HepG2 (cell line): ENCODE data around the gene LMNA. TPM values are rescaled to one million over a fixed set of nuclear protein-coding genes. Genes with fewer than 3 reads are reported as not detected.

ENCODE experiments used
- AGO2 ChIP-seq: fragments of 200-400 bp; formaldehyde crosslinking; optimal IDR thresholded peaks from 2 replicates; pipeline ENCODE3; 2017; ENCODE audit warnings: mild to moderate bottlenecking, low read depth, low read length, moderate library complexity
- ARID3A ChIP-seq: IDR thresholded peaks from 2 replicates; pipeline ENCODE4 v1.6.1; 2012; ENCODE audit warnings: low read depth, low read length, improper control_type of control experiment
- ARID5B ChIP-seq: IDR thresholded peaks from 2 replicates; pipeline ENCODE4 v1.4.0; 2020; ENCODE audit warnings: mild to moderate bottlenecking, missing genetic modification reagents
- ATF3 ChIP-seq: sonication (generic); formaldehyde crosslinking; IDR thresholded peaks from 2 replicates; pipeline ENCODE4 v1.4.0; 2020; ENCODE audit warnings: missing genetic modification reagents
- ERF ChIP-seq: IDR thresholded peaks from 2 replicates; pipeline ENCODE4 v1.6.1; 2018; ENCODE audit warnings: missing biosample characterization, missing genetic modification reagents
- ETV5 ChIP-seq: IDR thresholded peaks from 2 replicates; pipeline ENCODE4 v1.6.1; 2018; ENCODE audit warnings: missing biosample characterization, missing genetic modification reagents, inconsistent platforms, borderline replicate concordance
- HIVEP1 ChIP-seq: sonication (generic); formaldehyde crosslinking; IDR thresholded peaks from 2 replicates; pipeline ENCODE4 v1.4.0; 2020; ENCODE audit warnings: mild to moderate bottlenecking, missing genetic modification reagents
- KLF15 ChIP-seq: sonication (generic); formaldehyde crosslinking; IDR thresholded peaks from 2 replicates; pipeline ENCODE4 v1.8.1; 2023; ENCODE audit warnings: borderline replicate concordance, mild to moderate bottlenecking, inconsistent platforms, missing genetic modification reagents, mixed read lengths
- KLF6 ChIP-seq: IDR thresholded peaks from 2 replicates; pipeline ENCODE4 v1.8.0; 2016; ENCODE audit warnings: missing biosample characterization, missing genetic modification reagents
- PLSCR1 ChIP-seq: sonication (generic); formaldehyde crosslinking; IDR thresholded peaks from 2 replicates; pipeline ENCODE4 v1.5.0; 2020; ENCODE audit warnings: missing genetic modification reagents, mild to moderate bottlenecking, borderline replicate concordance
- SMAD1 ChIP-seq: sonication (generic); formaldehyde crosslinking; IDR thresholded peaks from 2 replicates; pipeline ENCODE4 v1.4.0; 2020; ENCODE audit warnings: missing genetic modification reagents, low read depth, mild to moderate bottlenecking, borderline replicate concordance
- TAF15 ChIP-seq: fragments of 200-400 bp; formaldehyde crosslinking; IDR thresholded peaks from one replicate; pipeline ENCODE4 v1.6.1; 2018; ENCODE audit warnings: mild to moderate bottlenecking, low read depth, low read length; ENCODE audit not compliant: poor library complexity, severe bottlenecking
- THYN1 ChIP-seq: sonication (generic); formaldehyde crosslinking; IDR thresholded peaks from 2 replicates; pipeline ENCODE4 v1.8.1; 2023; ENCODE audit warnings: low read depth, mild to moderate bottlenecking, moderate library complexity, missing genetic modification reagents, borderline replicate concordance
- TRIM22 ChIP-seq: fragments of 450-650 bp; IDR thresholded peaks from 2 replicates; pipeline ENCODE4 v1.6.1; 2017
- TSC22D2 ChIP-seq: sonication (generic); formaldehyde crosslinking; IDR thresholded peaks from 2 replicates; pipeline ENCODE4 v1.5.1; 2020; ENCODE audit warnings: missing genetic modification reagents, mild to moderate bottlenecking, borderline replicate concordance
- ZFAT ChIP-seq: sonication (generic); formaldehyde crosslinking; conservative IDR thresholded peaks from 2 replicates; pipeline ENCODE4 v1.8.1; 2023; ENCODE audit warnings: missing genetic modification reagents, inconsistent platforms
- ZNF362 ChIP-seq: sonication (generic); formaldehyde crosslinking; IDR thresholded peaks from 2 replicates; pipeline ENCODE4 v1.4.0; 2020; ENCODE audit warnings: missing genetic modification reagents, mild to moderate bottlenecking, borderline replicate concordance
- ZNF737 ChIP-seq: sonication (generic); formaldehyde crosslinking; IDR thresholded peaks from 2 replicates; pipeline ENCODE4 v1.5.0; 2020; ENCODE audit warnings: missing genetic modification reagents, mild to moderate bottlenecking, borderline replicate concordance
- polyA plus RNA-seq, 8 experiments: library from polyadenylated mRNA; depleted of rRNA in 3 of 8; stranded (reverse) in 7 of 8; unstranded in 1 of 8; fragments of >200 nt; fragmentation: Illumina TruSeq in 4 of 8; extraction: Trizol in 4 of 8; gene quantifications; 2 replicates each; pipeline versions ENCODE4 v1.2.1 to v1.2.3, GENCODE V29; 2011 to 2016; ENCODE audit warnings: low read depth in 4 of 8, missing spikeins in 1 of 8, mixed read lengths in 1 of 8; ENCODE audit not compliant: insufficient read depth in 1 of 8
- total RNA-seq, 5 experiments: library from RNA; depleted of rRNA; stranded (reverse); fragments of >200 nt; fragmentation: Illumina TruSeq; extraction: Trizol; gene quantifications; 2 replicates each; pipeline ENCODE4 v1.2.3, GENCODE V29; 2016; ENCODE audit warnings: low read depth in 1 of 5

Gene LMNA
- total and polyA plus RNA-seq, 2 of the 13 experiments (the other 11 are each of a cell fraction or from before 2014, with no cell fraction given): 107 to 225 TPM

GRCh38 chr1:156114101-156114918, at the start of gene LMNA (continued):
- TF ChIP-seq ZNF737 (no peak), PLSCR1 (CRISPR knock-in tag) (no peak), TRIM22 (no peak), ERF (CRISPR knock-in tag) (peak; percentile 45; the same call in 1 of the 2 replicates), ARID5B (CRISPR knock-in tag) (no peak), ZFAT (CRISPR knock-in tag) (no peak), AGO2 (no peak), ARID3A (peak; percentile 27; the same call in 1 of the 2 replicates), HIVEP1 (no peak; the same call in 1 of the 2 replicates), ATF3 (peak; percentile 64; the same call in 1 of the 2 replicates), KLF15 (CRISPR knock-in tag) (no peak), KLF6 (CRISPR knock-in tag) (no peak), THYN1 (CRISPR knock-in tag) (no peak), SMAD1 (CRISPR knock-in tag) (0 out of 2 replicates have a peak, but pooled peaks have one; percentile 59), ZNF362 (CRISPR knock-in tag) (no peak), ETV5 (CRISPR knock-in tag) (no peak), TSC22D2 (CRISPR knock-in tag) (no peak), TAF15 (no peak)
